IPS DF 19.7 (cell line): ENCODE data around the gene FRMD4B.
"Not testable (repeated sequence)": the region's sequence is repeated elsewhere in the genome, so short reads cannot be mapped to it uniquely, and the experiment has no call there.

Experiments used
- DNase-seq: peaks from one replicate; pipeline ENCODE4 v3.0.0-alpha.2; 2013; ENCODE audit warnings: low read depth, low spot score

The FRMD4B gene

GRCh38 chr3:69322512-69322911, 63.4 kb downstream of the FRMD4B start:
- DNase-seq, result not testable (repeated sequence)

GRCh38 chr3:69322158-69322509, 63.8 kb downstream of the FRMD4B start:
- DNase-seq, result no peak

- no peak for DNase-seq
These were observed 64.4 kb downstream of the FRMD4B start for GRCh38 chr3:69321301-69322157.

- no peak for DNase-seq
These were observed 65.0 kb downstream of the FRMD4B start for GRCh38 chr3:69320871-69321271.

- no peak for DNase-seq
These were observed 66.2 kb downstream of the FRMD4B start for GRCh38 chr3:69319652-69320051.

GRCh38 chr3:69318410-69318809, 67.5 kb downstream of the FRMD4B start:
- no peak for DNase-seq

- DNase-seq, result no peak
These were observed 72.6 kb downstream of the FRMD4B start for GRCh38 chr3:69313251-69313650.

- no peak for DNase-seq
These were observed 76.1 kb downstream of the FRMD4B start for GRCh38 chr3:69309814-69310213.

- DNase-seq, result no peak
These were observed 79.4 kb downstream of the FRMD4B start for GRCh38 chr3:69306239-69307185.

- DNase-seq, result no peak
These were observed 80.9 kb downstream of the FRMD4B start for GRCh38 chr3:69305011-69305410.

GRCh38 chr3:69304396-69304795, 81.5 kb downstream of the FRMD4B start:
- no peak for DNase-seq

- no peak for DNase-seq
These were observed 85.6 kb downstream of the FRMD4B start for GRCh38 chr3:69300296-69300695.

- no peak for DNase-seq
These were observed 86.5 kb downstream of the FRMD4B start for GRCh38 chr3:69299344-69299743.

- no peak for DNase-seq
These were observed 88.4 kb downstream of the FRMD4B start for GRCh38 chr3:69297501-69297900.

GRCh38 chr3:69296995-69297394, 88.9 kb downstream of the FRMD4B start:
- no peak for DNase-seq

GRCh38 chr3:69294014-69294766, 91.7 kb downstream of the FRMD4B start:
- no peak for DNase-seq

GRCh38 chr3:69292959-69293574, 92.8 kb downstream of the FRMD4B start:
- no peak for DNase-seq

- no peak for DNase-seq
These were observed 93.7 kb downstream of the FRMD4B start for GRCh38 chr3:69292185-69292584.

- DNase-seq, result no peak
These were observed 95.5 kb downstream of the FRMD4B start for GRCh38 chr3:69290430-69290829.

GRCh38 chr3:69290006-69290405, 95.9 kb downstream of the FRMD4B start:
- DNase-seq, result no peak

- DNase-seq, result peak; percentile 78
These were observed 97.6 kb downstream of the FRMD4B start for GRCh38 chr3:69288161-69288895.
